HG03460 (cell line): ENCODE results near the gene FCRL6.
A peak's percentile ranks its signal among the peaks of the same experiment; 100 is the strongest.

ENCODE experiments used
- ATAC-seq: cut with Tn5 transposase; IDR thresholded peaks from one replicate; pipeline ENCODE4 v1.9.1; 2021; ENCODE audit not compliant: unreplicated experiment

Gene FCRL6

DNA sequence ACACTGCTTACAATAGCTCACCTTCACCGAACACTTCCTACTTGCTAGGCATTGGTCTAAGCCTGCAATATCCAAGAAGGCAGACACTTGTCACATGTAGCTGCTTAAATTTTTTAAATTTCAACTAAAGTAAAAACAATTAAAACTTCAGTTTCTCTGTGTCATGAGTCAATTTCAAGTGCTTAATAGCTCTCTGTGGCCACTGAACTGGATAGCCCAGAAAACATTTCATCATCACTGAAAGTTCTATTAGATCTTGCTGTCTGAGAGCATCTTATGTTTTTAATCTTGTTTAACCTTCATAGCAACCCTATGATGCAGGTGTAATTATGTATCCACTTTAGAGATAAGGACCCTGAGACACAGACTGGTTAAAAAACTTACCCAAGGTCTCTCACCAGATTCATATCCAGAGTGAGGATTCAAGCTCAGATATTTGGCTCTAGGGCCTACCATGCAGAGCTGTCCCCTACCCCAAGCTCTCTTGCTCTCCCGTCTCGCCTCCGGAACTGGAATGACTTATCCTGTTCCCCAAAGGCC lies 2.6 kb upstream of the FCRL6 start:
- ATAC-seq: no peak

DNA sequence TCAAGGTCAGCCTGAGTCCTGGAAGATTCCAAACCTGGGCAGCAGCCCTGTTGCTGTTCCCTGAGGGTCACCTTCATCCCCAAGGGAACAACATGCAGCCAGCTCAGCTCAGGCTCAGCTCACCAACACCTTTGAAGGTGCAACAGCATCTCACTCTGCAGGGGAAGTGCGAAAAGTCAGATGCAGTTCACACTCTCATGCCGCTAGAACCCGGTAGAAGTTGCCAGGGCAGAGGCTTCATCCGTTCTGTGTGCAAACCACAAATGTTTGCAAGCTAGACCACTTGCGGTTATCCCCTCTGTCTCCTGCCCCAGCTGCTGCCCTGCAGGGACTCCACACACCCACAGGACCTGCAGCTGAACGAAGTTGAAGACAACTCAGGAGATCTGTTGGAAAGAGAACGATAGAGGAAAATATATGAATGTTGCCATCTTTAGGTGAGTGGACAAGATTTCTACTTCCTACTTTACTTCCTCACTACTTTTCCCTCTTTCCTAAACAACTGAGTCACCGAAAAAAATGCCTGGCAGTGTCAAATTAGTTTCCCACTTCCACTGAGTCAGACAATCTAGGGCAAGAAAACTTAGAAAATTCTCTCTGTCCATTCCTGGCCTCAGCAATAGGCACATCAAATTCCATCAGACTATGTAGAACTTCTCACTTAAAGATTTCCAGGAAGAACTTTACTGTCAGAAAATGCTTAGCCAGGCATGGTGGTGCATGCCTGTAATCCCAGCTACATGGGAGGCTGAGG lies 1.8 kb upstream of the FCRL6 start:
- peak; percentile 60 for ATAC-seq

GRCh38 chr1:159803956-159804689 lies 2.0 kb downstream of the FCRL6 start:
- ATAC-seq: no peak

GRCh38 chr1:159804924-159805323 lies 2.8 kb downstream of the FCRL6 start:
- ATAC-seq: no peak

- ATAC-seq: no peak
These were observed 13.8 kb downstream of the FCRL6 start for GRCh38 chr1:159815926-159816325.

DNA sequence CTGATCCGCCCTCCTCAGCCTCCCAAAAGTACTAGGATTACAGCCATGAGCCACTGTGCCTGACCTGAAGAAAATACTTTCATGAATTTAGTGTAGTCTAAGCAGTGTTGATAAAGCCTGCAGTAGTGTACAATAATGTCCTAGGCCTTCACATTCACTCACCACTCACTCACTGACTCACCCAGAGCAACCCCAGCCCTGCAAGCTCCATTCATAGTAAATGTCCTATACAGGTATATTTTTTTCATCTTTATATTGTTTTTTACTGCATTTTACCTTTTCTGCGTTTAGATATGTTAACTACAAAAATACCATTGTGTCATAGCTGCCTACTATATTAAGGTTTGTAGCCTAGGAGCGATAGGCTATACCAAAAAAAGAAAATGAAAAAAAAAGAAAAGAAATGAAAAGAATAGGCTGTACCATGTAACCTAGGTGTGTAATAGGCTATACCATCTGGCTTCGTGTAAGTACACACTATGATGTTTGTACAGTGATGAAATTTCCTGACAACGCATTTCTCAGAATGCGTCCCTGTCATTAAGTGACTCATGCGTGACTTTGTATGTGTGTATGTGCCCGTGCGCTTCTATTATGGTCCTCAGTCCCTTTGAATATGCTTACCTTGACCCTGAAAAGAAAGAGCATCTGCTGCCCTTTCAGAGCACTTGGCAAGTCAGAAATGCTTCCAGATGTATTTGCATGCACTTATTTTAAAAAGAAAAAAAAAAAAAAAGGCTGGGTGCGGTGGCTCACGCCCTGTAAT lies 15.3 kb downstream of the FCRL6 start:
- ATAC-seq: no peak

DNA sequence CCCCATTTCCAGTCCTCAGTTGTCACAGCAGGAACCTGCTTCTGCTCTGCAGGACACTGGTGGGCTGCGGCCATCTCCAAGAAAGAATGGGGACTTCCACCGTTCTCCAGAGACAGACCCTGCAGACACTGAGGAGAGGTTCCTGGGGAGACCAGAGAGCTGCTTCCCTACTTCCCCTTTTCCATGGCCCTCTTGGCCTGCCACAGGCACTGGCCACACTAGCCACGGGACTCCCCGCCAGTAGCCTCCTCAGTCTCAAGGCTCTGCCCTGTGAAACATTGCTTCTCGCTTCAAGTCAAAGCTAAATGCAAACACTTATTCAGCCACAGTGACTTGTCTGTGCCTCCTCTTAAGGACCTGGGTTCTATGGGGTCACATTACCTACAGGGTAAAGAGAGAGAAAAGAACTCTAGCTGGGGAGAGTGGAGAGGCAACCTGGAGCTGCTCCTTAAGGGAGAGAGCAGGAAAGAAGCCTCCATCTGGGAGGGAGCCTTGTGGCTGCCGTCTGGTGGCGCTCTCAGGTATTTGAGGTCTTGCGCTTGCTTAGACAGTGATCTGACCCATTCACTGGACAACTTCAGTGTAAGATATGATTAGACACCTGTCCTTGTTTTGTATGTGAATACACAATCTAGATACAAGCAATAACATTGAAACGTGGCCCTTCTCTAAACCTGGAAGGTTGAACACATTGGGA lies 19.2 kb downstream of the FCRL6 start:
- no peak for ATAC-seq

- ATAC-seq: no peak
These were observed 21.2 kb downstream of the FCRL6 start for GRCh38 chr1:159823406-159823805.

DNA sequence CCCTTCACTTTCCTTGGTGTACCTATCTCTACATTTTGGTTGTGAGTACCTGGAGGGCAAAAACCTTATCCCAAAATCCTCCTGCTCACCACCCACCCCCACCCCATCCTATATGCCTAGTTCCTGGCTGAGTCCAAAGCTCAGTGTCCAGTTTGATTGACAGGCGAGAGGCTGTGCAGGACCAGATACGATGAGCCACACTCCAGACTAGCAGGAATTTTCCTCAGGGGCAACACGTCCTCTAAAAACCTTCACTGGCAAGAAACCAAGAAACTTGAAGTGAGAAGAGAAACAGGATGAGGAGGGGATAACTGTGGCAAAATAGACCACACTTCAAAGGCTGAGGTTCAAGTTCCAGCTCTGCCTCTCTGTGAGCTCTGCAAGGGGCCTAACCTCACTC lies 23.4 kb downstream of the FCRL6 start:
- ATAC-seq: no peak

DNA sequence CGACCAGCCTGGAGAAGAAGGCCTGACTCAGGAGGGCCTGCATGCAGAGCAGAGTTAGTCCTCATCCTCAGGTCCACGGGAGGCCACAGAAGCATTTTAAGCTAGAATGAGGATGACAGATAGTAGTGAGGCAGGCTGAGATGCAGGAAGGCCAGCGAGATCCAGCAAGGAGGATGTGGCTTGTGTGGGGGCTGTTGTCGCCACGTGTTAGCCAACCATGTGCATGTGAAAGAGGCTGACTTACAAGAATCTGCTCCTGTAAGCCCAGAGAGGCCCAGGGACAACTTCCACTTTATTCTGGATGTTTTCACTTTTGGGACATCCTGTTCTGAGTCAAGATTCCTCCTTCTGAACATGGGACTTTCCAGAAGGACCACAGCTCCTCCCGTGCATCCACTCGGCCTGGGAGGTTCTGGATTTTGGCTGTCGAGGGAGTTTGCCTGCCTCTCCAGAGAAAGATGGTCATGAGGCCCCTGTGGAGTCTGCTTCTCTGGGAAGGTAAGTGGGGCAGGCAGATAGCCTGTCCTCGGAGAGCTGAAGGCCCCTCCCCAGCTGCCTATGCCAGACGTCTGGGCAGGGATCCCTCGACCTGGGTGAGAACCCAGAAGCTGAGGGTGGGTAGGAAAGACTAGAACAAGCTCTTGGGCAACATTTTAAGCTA lies 24.4 kb downstream of the FCRL6 start, which contains the start of gene SLAMF8:
SLAMF8 (plus strand) TSS at position 433 of the 661 bp plus-strand sequence; CDS start at position 459, 26 bp downstream.
- peak; percentile 46 for ATAC-seq

DNA sequence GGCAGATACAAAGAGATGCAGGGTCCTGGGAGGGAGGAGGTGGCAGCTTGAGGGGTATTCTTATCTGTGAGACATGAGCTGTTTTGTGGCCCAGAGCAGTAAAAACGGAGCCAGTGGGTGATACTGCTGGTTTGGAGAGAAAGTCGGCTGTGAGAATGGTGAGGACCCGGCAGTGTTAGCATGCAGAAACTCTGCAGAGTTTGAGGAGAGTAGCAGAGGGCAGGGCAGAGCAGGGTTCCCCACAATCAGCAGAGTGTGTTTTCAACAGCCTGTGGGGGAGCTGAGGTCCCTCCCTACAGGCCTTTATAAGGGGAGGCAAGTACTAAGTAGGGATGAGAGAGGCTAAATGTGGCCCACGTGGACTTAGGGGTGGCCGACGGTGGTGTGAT lies 24.9 kb downstream of the FCRL6 start:
- ATAC-seq: no peak

DNA sequence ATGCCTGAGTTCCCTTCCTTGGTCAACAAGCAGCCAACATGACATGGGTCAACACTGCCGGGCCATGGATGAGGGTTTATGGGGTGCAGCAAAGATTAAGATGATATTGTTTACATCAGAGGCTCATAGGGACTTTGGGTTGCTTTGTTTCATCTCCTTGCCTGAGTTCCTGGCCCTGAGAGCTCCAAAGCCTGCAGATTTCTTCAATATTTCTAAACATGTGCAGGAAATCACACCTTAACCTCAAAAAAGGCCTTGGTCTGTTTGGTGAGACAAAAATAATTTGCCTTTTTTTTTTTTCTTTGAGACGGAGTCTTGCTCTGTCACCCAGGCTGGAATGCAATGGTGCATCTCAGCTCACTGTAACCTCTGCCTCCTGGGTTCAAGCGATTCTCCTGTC lies 25.4 kb downstream of the FCRL6 start:
- ATAC-seq: no peak

DNA sequence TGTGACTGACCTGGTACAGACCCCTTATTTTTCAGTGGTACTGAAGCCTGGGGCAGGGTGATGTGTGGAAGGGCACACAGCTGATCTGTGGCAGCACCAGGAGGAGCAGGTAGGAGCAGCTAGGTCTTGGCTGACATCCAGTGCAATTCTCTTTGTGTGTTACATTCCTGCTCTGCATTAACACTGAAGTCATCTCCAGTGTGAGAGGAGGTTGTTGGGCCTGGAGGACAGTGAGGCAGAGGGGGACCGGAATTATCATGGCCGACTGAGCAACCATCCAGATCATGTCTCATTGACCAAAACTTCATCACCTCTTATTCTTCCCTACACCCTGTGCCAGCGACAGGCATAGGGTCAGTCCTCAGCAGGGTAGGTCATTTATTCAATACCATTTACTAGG lies 26.0 kb downstream of the FCRL6 start:
- no peak for ATAC-seq

GRCh38 chr1:159828581-159829272 lies 26.6 kb downstream of the FCRL6 start:
- ATAC-seq: no peak

DNA sequence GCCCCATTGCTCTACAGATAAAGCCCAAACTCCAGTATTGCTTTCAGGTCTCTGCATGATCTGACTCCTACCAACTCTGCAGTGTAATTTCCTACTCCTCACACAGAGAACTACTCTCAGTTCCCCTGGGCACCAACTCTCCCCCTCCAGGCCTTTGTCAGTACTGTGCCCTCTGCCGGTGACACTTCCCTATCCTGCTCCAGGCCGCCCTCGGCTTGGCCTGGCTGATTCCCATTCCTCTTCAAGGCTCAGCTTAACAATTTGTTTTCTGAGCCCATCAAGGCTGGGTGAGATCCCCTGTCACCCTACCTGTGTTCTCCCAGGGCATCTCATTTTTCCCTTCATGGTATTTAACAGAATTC lies 27.1 kb downstream of the FCRL6 start:
- ATAC-seq: peak; percentile 69

DNA sequence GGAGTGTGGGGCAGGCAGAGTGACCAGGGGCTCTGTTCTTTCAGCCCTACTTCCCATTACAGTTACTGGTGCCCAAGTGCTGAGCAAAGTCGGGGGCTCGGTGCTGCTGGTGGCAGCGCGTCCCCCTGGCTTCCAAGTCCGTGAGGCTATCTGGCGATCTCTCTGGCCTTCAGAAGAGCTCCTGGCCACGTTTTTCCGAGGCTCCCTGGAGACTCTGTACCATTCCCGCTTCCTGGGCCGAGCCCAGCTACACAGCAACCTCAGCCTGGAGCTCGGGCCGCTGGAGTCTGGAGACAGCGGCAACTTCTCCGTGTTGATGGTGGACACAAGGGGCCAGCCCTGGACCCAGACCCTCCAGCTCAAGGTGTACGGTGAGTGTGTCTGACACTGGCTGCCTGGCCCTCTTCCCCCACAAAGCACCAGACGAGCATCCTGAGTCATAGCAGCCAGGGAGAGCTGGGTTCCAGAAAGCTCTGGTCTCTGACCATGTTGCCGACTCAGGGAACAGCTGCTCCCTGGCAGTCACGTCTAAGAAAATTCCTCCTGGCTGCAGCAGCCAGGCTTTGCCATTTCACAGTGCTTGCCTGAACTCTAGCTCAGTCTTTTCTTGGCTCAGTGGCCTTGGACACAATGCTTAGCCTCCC lies 27.8 kb downstream of the FCRL6 start:
- no peak for ATAC-seq

- no peak for ATAC-seq
These were observed 28.6 kb downstream of the FCRL6 start for GRCh38 chr1:159830722-159831121.

GRCh38 chr1:159831412-159832141 lies 29.4 kb downstream of the FCRL6 start:
- ATAC-seq: no peak

GRCh38 chr1:159832309-159832708 lies 30.1 kb downstream of the FCRL6 start:
- ATAC-seq: no peak
